Thyroid gland (tissue), 4 donors: ENCODE data around the gene KLF18.

Experiments
- POLR2A ChIP-seq, 2 donors: fragments of 450-650 bp; IDR thresholded peaks; one replicate each; pipeline ENCODE4 v1.6.1; 2017; ENCODE audit warnings: antibody characterized with exemption in 2 of 2, mild to moderate bottlenecking in 2 of 2, moderate library complexity in 1 of 2
- TF ChIP-seq, protein P1 (sequence below), 6 experiments: fragments of 200-600 bp in 3 of 6; fragments of 450-650 bp in 3 of 6; sonication (generic) in 3 of 6; IDR thresholded peaks; one replicate each; pipeline ENCODE4 v1.5.1; 2016 to 2019; ENCODE audit warnings: antibody characterized with exemption in 6 of 6, mild to moderate bottlenecking in 2 of 6, inconsistent platforms in 1 of 6, moderate library complexity in 1 of 6

- TF ChIP-seq, protein P1, sequence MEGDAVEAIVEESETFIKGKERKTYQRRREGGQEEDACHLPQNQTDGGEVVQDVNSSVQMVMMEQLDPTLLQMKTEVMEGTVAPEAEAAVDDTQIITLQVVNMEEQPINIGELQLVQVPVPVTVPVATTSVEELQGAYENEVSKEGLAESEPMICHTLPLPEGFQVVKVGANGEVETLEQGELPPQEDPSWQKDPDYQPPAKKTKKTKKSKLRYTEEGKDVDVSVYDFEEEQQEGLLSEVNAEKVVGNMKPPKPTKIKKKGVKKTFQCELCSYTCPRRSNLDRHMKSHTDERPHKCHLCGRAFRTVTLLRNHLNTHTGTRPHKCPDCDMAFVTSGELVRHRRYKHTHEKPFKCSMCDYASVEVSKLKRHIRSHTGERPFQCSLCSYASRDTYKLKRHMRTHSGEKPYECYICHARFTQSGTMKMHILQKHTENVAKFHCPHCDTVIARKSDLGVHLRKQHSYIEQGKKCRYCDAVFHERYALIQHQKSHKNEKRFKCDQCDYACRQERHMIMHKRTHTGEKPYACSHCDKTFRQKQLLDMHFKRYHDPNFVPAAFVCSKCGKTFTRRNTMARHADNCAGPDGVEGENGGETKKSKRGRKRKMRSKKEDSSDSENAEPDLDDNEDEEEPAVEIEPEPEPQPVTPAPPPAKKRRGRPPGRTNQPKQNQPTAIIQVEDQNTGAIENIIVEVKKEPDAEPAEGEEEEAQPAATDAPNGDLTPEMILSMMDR (IDR thresholded peaks at IDR 0.05), result no peak
- TF ChIP-seq POLR2A (IDR thresholded peaks at IDR 0.05), result no peak
Measured at GRCh38 chr1:44110916-44111315, 30.5 kb downstream of the KLF18 start.
